Measurements from ENCODE around the gene UBE2D3. TPM values are rescaled to one million over a fixed set of nuclear protein-coding genes. Genes with fewer than 3 reads are reported as not detected.

Gene UBE2D3
- total and polyA plus RNA-seq, 2 experiments from 2014 or later = 277 to 418 TPM

DNA sequence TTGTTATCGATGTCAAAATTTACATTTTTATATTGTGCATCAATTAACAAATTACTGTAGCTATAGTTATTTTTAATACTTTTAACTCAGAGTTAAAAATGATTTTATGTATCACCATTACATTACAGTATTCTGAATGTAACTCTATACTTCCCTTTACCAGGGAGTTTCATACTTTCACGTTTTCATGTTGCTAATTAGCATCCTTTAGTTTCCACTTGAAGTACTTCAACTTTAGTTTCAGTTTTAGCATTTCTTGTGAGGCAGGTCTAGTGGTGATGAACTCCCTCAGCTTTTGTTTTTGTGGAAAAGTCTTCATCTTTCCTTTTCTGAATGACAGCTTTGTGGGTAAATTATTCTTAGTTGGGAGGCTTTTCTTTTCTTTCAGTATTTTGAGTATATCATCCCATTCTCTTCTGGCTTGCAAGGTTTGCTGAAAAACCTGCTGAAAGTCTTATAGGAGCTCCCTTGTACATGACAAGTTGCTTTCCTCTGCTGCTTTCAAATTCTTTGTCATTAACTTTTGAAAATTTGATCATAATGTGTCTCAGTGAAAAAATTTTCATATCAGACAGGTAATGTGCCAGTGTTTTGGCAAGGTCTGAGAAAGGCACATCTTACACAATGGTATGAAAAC, 31.6 kb upstream of the UBE2D3 start:
- Histone ChIP-seq H4K20me1 (ENCODE audit: insufficient read depth, poor library complexity, severe bottlenecking) (no peaks in the 10 kb centered on the region), H3K27me3 (no peaks in the 10 kb centered on the region), H3K36me3 (replicated peaks; ENCODE audit: insufficient read depth, low read depth) (no peaks in the 10 kb centered on the region), H3K9me3 (ENCODE audit: low read depth) (no peaks in the 10 kb centered on the region), H3K4me1 (ENCODE audit: insufficient read depth) (no peaks in the 10 kb centered on the region), H2AFZ (no peak overlapping the region), H3K9me2 (replicated peaks; ENCODE audit: insufficient read depth) (no peaks in the 10 kb centered on the region), H3K79me2 (peaks cover 4% of the 10 kb centered on the region), H3K4me2 (no peak overlapping the region), H3K27ac (no peak overlapping the region), H3K4me3 (no peak overlapping the region)
- 94% methylated on average over 2 of the region's 2 CpGs for WGBS (ENCODE audit: low lambda C conversion rate, missing lambda C conversion rate)
- no peak for DNase-seq (ENCODE audit: low spot score)
- TF ChIP-seq EZH2 (IDR thresholded peaks at IDR 0.05; ENCODE audit: borderline replicate concordance) (no peak), EZH2phosphoT487 (IDR thresholded peaks at IDR 0.05; ENCODE audit: low read depth, severe bottlenecking, unreplicated experiment) (no peak)
- TF ChIP-seq, protein P1, sequence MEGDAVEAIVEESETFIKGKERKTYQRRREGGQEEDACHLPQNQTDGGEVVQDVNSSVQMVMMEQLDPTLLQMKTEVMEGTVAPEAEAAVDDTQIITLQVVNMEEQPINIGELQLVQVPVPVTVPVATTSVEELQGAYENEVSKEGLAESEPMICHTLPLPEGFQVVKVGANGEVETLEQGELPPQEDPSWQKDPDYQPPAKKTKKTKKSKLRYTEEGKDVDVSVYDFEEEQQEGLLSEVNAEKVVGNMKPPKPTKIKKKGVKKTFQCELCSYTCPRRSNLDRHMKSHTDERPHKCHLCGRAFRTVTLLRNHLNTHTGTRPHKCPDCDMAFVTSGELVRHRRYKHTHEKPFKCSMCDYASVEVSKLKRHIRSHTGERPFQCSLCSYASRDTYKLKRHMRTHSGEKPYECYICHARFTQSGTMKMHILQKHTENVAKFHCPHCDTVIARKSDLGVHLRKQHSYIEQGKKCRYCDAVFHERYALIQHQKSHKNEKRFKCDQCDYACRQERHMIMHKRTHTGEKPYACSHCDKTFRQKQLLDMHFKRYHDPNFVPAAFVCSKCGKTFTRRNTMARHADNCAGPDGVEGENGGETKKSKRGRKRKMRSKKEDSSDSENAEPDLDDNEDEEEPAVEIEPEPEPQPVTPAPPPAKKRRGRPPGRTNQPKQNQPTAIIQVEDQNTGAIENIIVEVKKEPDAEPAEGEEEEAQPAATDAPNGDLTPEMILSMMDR (IDR thresholded peaks at IDR 0.05; ENCODE audit: poor library complexity) = no peak

DNA sequence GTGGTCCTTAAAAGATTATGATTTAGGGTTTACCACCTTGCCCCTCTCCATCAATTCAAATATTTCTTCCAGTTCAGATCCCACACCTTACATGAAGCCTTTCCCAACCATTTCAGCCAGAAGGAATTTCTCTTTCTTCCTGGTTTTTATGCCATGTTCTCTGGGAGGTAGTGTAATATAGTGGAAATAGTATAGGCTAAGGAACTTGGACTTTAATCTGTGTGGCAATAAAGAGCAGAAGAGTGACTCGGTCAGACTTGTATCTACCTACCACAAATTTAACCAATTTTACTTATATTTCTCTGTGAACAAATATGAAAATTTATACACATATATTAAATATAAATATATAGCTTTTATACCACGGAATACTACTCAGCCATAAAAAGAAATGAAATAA, 23.0 kb upstream of the UBE2D3 start:
- 85% methylated on average over 2 of the region's 2 CpGs for WGBS (ENCODE audit: low lambda C conversion rate, missing lambda C conversion rate)
- TF ChIP-seq, protein P1 (IDR thresholded peaks at IDR 0.05; ENCODE audit: poor library complexity) = no peak
- TF ChIP-seq EZH2phosphoT487 (IDR thresholded peaks at IDR 0.05; ENCODE audit: low read depth, severe bottlenecking, unreplicated experiment) (no peak), EZH2 (IDR thresholded peaks at IDR 0.05; ENCODE audit: borderline replicate concordance) (no peak)
- no peak overlapping the region for H3K27ac ChIP-seq
- H3K36me3 ChIP-seq (replicated peaks; ENCODE audit: insufficient read depth, low read depth) = no peaks in the 10 kb centered on the region
- no peaks in the 10 kb centered on the region for H3K79me2 ChIP-seq
- H3K4me2 ChIP-seq = no peak overlapping the region
- H2AFZ ChIP-seq = no peak overlapping the region
- H4K20me1 ChIP-seq (ENCODE audit: insufficient read depth, poor library complexity, severe bottlenecking) = no peaks in the 10 kb centered on the region
- H3K9me2 ChIP-seq (replicated peaks; ENCODE audit: insufficient read depth) = no peaks in the 10 kb centered on the region
- no peak overlapping the region for H3K4me3 ChIP-seq
- no peaks in the 10 kb centered on the region for H3K9me3 ChIP-seq (ENCODE audit: low read depth)
- DNase-seq (ENCODE audit: low spot score) = no peak
- H3K27me3 ChIP-seq = no peaks in the 10 kb centered on the region
- no peaks in the 10 kb centered on the region for H3K4me1 ChIP-seq (ENCODE audit: insufficient read depth)

DNA sequence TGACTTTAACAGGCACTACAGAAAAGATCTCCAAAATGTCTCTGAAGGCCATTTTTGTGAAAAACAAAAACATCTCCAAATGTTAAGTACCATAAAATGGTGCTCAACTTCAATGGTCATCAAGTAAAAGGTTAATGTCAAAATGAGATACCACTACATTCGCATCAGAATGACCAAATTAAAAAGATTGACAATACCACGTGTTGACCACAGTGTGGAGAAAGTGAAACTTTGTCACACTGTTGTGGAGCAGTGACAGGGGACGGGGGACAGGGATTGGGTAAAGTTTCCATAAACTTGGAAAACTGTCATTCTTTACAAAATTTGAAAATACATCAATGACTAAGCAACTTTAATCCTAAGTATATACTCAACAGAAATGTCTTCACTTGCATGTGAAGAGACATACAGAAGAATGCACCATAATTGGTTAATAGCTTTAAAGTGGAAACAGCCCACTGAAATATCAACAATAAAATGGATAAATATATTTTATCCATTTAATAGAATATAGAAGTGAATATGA, 22.3 kb upstream of the UBE2D3 start:
- Histone ChIP-seq H3K4me2 (no peak overlapping the region), H3K36me3 (replicated peaks; ENCODE audit: insufficient read depth, low read depth) (no peaks in the 10 kb centered on the region), H3K9me3 (ENCODE audit: low read depth) (no peaks in the 10 kb centered on the region), H3K4me1 (ENCODE audit: insufficient read depth) (no peaks in the 10 kb centered on the region), H3K4me3 (no peak overlapping the region), H2AFZ (no peak overlapping the region), H3K27me3 (no peaks in the 10 kb centered on the region), H3K9me2 (replicated peaks; ENCODE audit: insufficient read depth) (no peaks in the 10 kb centered on the region), H3K27ac (no peak overlapping the region), H3K79me2 (no peaks in the 10 kb centered on the region), H4K20me1 (ENCODE audit: insufficient read depth, poor library complexity, severe bottlenecking) (no peaks in the 10 kb centered on the region)
- TF ChIP-seq, protein P1 (IDR thresholded peaks at IDR 0.05; ENCODE audit: poor library complexity) = no peak
- TF ChIP-seq EZH2 (IDR thresholded peaks at IDR 0.05; ENCODE audit: borderline replicate concordance) = no peak
- no peak for TF ChIP-seq EZH2phosphoT487 (IDR thresholded peaks at IDR 0.05; ENCODE audit: low read depth, severe bottlenecking, unreplicated experiment)
- 83% methylated on average over 3 of the region's 3 CpGs for WGBS (ENCODE audit: low lambda C conversion rate, missing lambda C conversion rate)
- DNase-seq (ENCODE audit: low spot score) = no peak

All from hepatocyte (in vitro differentiated cells).